Left hindlimb (tissue), 1 donor: ENCODE measurements around the gene ATXN2.
"Not testable (repeated sequence)": the region's sequence is repeated elsewhere in the genome, so short reads cannot be mapped to it uniquely, and the experiment has no call there.

Experiments
- DNase-seq: peaks from one replicate; pipeline ENCODE4 v3.0.0-alpha.2; 2018

Gene ATXN2

GRCh38 chr12:111598637-111599452 is at the start of gene ATXN2:
ATXN2 (minus strand) TSS chr12:111599315; CDS start chr12:111599034, 281 bp downstream.
- peak; percentile 86 for DNase-seq

- DNase-seq, result no peak
Measured at GRCh38 chr12:111645433-111645832, 46.3 kb upstream of the ATXN2 start.

- DNase-seq, result peak; percentile 34
Measured at GRCh38 chr12:111643427-111643826, 44.3 kb upstream of the ATXN2 start.

GRCh38 chr12:111642681-111643426 is 43.7 kb upstream of the ATXN2 start:
- no peak for DNase-seq

GRCh38 chr12:111640506-111640905 is 41.4 kb upstream of the ATXN2 start:
- DNase-seq, result no peak

- DNase-seq, result no peak
Measured at GRCh38 chr12:111638556-111638955, 39.4 kb upstream of the ATXN2 start.

- DNase-seq, result peak; percentile 94
Measured at GRCh38 chr12:111636209-111636945, 37.3 kb upstream of the ATXN2 start.

- no peak for DNase-seq
Measured at GRCh38 chr12:111635524-111635923, 36.4 kb upstream of the ATXN2 start.

GRCh38 chr12:111628505-111629260 is 29.6 kb upstream of the ATXN2 start:
- no peak for DNase-seq

- no peak for DNase-seq
Measured at GRCh38 chr12:111626230-111626629, 27.1 kb upstream of the ATXN2 start.

GRCh38 chr12:111624540-111624939 is 25.4 kb upstream of the ATXN2 start:
- no peak for DNase-seq

GRCh38 chr12:111617841-111618240 is 18.7 kb upstream of the ATXN2 start:
- not testable (repeated sequence) for DNase-seq

- DNase-seq, result no peak
Measured at GRCh38 chr12:111616177-111616623, 17.1 kb upstream of the ATXN2 start.

GRCh38 chr12:111607239-111607638 is 8.1 kb upstream of the ATXN2 start:
- no peak for DNase-seq

GRCh38 chr12:111606767-111607230 is 7.7 kb upstream of the ATXN2 start:
- no peak for DNase-seq

- no peak for DNase-seq
Measured at GRCh38 chr12:111605911-111606766, 7.0 kb upstream of the ATXN2 start.

GRCh38 chr12:111602857-111603256 is 3.7 kb upstream of the ATXN2 start:
- not testable (repeated sequence) for DNase-seq

GRCh38 chr12:111602348-111602747 is 3.2 kb upstream of the ATXN2 start:
- no peak for DNase-seq

- not testable (repeated sequence) for DNase-seq
Measured at GRCh38 chr12:111600986-111601385, 1.9 kb upstream of the ATXN2 start.

GRCh38 chr12:111600205-111600642 is 1.1 kb upstream of the ATXN2 start:
- no peak for DNase-seq
